GM18526 (cell line): ENCODE measurements around the gene ANO10.

Experiments
- POLR2A ChIP-seq: IDR thresholded peaks from 3 replicates; pipeline ENCODE4 v1.6.1; 2011; ENCODE audit not compliant: insufficient read length; ENCODE audit errors: extremely low read depth

Gene ANO10

DNA sequence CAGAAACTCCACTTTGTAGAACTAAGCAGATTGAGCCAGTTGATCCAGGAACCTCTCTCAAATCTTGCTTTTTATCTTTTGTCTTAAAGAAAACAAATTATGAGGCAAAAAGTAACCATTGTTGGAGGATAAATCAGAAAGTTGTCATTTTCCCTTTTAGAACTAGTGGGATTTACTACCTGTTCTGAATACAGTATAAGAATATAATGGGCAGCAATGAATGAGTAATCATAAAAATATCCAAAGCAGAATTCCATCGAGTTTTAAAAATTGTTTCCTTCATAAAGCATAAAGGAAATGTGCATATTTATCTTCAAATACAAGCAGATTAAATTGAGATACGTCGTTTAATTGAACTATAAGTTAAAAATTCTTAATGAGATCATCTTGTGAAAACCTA, 15.9 kb upstream of the ANO10 start:
- TF ChIP-seq POLR2A: no peak

DNA sequence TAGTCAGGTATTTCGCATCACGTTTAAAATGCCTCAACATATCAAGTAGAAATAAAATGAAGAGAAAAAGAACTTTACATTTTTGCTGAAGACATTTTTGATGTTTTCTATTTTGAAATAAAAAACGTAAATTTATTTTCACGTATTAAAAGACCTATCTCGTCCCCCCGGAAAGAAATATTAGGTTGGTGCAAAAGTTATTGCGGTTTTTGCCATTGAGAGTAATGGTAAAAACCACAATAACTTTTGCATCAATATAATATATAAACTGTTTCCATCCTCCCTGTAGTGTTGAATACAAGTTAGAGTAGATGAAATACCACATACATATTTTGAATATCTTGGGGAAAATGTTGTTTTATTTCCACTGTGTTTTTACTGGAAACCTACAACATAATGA, 11.2 kb upstream of the ANO10 start:
- TF ChIP-seq POLR2A: no peak

DNA sequence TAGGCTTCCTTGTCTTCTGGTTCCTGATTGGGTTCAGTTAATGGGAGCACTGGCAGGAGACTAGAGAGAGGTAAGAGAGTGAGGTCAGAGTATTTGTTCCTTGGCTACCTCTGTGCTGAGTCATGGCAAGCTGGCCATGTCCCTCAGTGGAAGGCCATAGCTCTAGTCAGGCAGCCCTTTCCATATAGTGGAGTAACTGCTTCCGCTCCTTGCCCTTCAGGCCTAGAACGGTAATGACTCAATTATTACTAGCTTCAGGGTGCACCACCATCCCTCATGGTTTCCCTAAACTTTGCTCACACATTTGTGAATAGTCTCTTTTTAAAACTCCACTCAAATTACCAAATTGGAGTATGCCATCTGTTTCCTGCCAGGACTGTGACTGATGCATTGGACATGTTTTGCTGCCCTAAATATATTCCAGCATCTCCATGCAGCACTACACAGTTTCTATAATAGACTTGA, 10.5 kb upstream of the ANO10 start:
- no peak for TF ChIP-seq POLR2A

DNA sequence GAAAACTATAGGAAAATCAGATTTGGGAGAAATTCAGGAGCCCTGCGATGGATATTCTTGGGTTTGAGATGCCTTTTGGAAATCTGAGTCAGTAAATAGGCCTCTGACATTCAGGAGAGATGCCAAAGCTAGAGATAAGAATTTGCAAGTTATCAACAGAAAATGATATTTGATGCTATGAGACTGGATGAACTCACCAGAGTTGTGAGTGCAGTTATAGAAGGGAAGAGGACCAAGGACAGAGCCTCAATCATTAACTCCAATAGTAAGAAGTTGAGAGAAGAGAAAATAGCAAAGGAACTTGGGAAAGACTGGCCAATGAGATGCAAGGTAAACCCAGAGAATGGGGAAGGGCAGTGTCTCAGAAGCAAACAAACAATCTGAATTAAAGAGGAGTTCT, 7.9 kb upstream of the ANO10 start:
- TF ChIP-seq POLR2A: no peak

DNA sequence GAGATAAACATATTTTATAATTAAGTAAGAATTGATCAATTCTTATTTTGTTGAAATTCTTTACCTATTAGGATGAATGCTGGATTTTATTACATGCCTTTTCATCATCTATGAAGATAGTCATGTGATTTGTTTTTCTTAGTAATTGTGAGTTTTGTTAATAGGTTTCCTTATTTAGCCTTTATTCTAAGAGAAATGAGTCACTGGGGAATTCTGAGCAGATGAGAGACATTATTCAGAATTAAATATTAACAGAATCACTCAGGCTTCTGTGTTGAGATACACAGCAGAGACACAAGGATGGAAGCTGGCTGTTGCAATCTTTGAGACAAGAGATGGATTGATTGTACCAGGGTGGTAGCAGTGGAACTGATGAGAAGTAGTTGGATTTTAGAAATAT, 7.4 kb upstream of the ANO10 start:
- no peak for TF ChIP-seq POLR2A

DNA sequence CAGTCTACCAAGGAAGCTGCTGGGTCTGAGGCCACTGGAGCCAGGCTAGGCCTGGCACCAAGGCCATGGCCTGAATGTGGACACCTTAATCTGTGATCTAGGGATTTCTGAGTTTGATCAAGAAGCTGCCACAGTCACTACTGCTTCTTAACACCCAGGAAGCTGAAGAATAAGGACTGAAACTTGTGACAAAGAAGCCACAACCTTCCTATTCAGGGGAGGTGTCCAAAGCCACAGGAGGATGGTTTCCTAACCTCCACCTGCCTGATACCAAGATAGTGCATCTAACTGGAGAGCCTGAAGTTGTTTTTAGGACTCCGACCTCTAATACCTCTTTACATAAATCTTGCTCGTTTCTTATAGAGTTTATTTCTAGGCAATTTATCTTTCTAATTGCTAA, 5.5 kb upstream of the ANO10 start:
- TF ChIP-seq POLR2A: no peak

DNA sequence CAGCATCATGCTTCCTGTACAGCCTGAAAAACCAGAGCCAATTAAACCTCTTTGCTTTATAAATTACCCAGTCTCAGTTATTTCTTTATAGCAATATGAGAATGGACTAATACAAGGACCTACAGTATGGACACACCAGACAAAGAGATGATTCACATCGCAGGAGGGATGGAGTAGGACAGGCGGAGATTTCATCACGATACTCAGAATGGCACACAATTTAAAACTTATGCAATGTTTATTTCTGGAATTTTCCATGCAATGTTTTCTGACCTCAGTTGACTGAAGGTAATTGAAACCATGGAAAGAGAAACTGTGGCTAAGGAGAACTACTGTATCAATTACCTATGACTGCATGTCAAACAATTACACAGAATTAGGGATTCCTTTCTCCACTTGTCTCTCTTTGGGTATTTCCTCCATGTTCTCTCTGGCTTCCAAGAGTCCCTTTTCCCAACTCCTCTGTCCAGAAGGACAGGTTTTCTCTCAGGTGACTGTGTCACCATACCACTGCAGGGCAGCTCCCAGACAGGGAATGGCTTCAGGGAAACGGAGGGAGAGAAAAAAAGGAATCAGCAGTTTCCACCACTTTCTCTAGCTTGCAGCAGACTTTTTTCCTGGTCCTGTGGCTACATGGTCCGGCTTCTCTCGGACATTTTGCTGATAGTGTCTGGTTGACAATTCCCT, 3.0 kb upstream of the ANO10 start:
- TF ChIP-seq POLR2A: no peak

DNA sequence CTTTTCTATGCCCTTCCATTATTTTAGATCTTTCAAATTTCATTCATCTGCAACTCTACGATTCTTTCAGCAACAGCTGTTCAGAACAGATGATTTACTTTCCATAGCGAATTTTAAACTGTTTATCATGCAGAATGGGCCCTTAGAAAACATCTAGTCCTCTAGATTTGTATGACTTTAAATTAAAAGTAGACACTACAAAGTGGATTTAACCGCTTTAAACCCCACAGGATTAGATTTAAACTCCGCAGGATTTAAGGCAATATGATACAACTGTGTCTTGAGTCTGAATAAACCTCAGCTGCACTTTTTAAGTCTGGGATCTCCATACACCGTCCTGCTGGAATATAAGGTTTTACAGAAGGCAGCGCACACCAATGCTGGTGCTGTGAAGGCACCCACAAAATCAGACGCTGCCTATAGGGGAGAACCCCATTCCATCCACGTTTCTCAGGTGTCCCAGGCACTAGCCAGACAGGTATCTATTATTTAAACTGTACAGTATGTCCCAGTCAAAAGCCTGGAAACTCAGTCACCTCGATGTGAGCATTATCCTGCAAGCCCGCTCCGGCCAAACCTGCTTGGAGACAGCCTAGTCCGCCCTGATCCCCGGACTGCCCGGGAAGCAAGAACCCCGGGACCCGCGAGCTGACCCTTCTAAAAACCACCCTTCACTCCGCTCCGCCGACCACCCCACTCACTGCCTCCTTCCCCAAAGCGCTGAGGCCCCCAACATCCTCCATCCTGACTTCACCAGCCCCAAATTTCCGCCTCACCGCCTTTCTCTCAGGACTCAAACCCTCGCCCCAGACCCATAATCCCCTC, 768 bp downstream of the ANO10 start:
- TF ChIP-seq POLR2A: no peak

DNA sequence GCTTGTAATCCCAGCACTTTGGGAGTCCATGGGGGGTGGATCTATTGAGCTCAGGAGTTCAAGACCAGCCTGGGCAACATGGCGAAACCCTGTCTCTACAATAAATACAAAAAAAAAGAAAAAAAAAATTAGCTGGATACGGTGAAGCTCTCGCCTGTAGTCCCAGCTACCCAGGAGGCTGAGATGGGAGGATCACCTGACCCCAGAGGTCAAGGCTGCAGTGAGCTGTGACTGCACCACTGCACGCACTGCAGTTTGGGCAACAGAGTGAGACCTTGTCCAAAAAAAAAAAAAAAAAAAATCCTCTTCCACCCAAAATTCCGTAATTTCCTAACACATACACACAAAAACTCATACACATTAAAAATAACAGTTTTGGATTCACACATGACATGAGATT, 2.2 kb downstream of the ANO10 start:
- TF ChIP-seq POLR2A: no peak

DNA sequence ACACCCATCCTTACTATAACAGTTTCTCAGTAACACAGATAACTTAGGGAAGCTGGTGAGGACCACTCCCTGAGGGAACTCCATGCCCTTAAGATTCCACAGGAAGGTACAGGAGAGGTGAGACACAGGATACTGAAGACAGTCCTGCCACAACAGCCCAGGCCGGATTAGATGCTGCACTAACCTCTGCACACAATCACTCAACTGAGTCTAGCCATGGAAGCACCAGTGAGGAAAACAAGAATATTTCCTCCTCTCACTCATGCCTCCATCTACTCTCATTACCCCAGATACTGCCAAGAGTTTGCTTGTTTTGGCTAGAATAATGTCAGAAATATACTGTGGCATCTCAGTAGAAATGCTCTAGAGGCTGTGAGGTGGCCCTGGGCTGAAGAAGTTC, 3.7 kb downstream of the ANO10 start:
- no peak for TF ChIP-seq POLR2A

DNA sequence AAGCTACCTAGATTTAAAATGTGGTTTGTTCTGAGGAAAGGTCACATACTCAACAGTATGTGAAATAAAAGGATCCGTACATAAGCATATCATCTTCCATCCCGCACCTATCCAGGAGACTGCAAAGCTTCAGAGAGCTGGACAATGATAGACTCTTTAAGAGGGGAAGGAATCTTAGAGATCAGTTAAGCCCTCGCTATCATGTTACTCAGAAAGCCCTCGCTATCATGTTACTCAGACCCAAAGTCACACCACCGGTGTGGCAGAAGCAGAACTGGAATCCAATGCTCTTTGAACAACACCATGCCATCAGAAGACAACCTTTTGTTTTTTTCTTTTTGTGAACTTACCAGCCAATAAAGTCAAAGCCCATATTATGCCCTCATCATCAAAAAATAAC, 5.8 kb downstream of the ANO10 start:
- no peak for TF ChIP-seq POLR2A

DNA sequence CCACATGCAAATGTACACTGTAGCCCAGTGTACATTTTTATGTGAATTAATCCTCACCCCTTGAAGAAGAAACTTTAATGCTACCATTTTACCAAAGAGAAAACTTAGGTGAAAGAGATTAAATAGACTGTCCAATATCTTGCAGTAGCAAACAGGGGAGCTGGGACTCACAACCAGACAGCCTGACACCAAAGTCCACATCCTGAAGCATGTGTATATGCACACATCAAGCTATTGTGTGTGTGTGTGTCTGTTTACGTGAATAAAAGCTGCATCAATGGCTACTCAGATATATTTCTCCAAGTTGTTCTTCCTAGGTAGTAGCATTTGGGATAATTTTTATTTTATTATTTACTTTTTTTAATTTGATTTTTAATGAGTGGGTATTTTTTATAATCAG, 6.7 kb downstream of the ANO10 start:
- TF ChIP-seq POLR2A: no peak

DNA sequence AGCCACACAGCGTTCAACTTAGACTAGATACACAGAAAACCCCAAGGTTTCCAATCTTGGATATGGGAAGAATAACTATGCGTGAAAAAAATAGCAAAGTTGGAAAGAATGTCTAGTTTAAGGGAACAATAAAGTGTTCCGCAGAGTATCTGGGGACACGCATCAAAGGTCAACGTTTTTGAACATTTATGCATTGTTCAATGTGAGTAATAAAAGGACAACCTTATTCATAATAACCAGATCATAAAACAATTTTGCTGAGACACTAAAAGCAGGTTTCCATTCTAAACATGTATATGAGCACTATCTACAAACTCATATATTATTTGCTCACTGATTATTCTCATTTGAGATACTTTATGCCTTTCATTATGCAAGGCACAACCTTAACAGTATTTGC, 7.8 kb downstream of the ANO10 start:
- TF ChIP-seq POLR2A: no peak

DNA sequence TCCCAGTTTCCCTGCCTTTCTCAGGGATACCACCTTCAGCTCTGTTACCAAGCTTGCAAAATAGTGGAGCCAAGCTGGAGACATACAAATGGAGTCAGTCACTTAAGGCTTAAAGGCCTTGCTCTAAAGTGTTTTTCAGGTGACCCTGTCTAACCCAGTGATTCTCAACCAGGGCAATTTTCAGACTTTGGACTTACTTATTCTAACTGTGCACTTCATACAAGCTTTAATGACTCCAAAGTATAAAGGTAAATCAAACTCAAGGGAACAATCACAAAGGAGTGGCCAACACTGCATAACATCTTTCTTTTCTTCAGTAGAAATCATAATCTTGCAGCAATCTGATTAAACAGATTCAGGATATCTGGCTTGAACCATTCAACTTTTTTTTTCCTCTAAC, 9.4 kb downstream of the ANO10 start:
- no peak for TF ChIP-seq POLR2A

DNA sequence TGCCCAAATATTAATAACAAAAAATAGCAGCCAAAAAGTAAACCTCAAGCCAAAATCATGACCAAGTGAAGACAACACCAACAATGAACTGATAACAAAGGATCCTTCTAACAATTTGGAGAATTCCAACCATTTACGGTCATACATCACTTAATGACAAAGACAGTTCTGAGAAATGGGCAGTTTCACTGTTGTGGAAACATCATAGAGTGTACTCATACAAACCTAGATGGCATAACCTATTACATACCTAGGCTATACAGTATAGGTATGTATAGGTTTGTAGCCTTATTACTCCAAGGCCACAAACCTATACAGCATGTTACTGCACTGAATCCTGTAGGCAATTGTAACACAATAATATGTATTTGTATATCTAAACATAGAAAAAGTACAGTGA, 12.4 kb downstream of the ANO10 start:
- no peak for TF ChIP-seq POLR2A

DNA sequence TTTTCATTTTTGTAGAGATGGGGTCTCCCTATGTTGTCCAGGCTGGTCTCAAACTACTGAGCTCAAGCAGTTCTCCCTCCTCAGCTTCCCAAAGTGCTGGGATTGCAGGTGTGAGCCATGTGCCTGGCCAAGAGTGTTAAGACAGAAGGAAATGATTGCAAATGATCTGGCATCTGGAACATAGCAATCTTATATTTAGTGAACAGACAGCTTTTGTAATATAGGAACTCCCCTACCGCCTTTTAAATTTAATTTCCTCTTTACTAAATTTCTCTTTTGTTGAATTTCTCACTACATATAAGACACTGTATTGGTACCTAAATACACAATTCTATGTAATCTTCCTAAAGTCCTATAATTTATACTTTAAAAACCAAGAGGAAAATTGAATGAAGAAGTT, 13.1 kb downstream of the ANO10 start:
- TF ChIP-seq POLR2A: no peak

DNA sequence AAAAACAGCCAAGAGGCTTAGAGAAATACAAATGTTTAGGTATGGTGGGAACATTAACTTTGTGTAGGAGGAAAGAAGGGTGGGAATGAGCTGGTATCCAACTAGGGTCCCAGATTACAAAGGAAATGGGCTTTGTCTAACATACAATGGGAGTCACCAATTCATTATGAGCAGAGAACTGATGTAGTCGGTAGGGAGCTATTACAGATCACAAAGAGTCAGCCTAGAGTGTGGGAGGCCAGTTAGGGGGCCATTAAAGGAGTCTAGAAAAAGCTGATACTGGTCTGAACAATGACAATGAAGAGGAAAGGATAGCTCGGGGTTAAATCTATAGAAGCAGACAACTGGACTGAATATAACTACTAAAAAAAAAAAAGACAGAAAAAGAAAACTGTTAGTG, 15.5 kb downstream of the ANO10 start:
- TF ChIP-seq POLR2A: no peak
